Skeletal muscle cell (primary cell): ENCODE data around the gene VAV3.
A peak's percentile ranks its signal among the peaks of the same experiment; 100 is the strongest.
"Not testable (repeated sequence)": the region's sequence is repeated elsewhere in the genome, so short reads cannot be mapped to it uniquely, and the experiment has no call there.

Source experiments
- DNase-seq: peaks from one replicate; pipeline ENCODE4 v3.0.0-alpha.2; 2010; ENCODE audit warnings: low read depth
- H3K4me3 ChIP-seq: 2 replicates; pipeline ENCODE4 v1.5.1; 2011; ENCODE audit warnings: low read depth, mild to moderate bottlenecking, control low read depth, low read length, moderate library complexity

Gene VAV3

GRCh38 chr1:107782217-107782845, 182.6 kb downstream of the VAV3 start:
- no peak overlapping the region for H3K4me3 ChIP-seq
- DNase-seq = peak; percentile 4

GRCh38 chr1:107781245-107781644, 183.7 kb downstream of the VAV3 start:
- H3K4me3 ChIP-seq = no peak overlapping the region
- DNase-seq = no peak

GRCh38 chr1:107777664-107778047, 187.3 kb downstream of the VAV3 start:
- no peak overlapping the region for H3K4me3 ChIP-seq
- DNase-seq = no peak

GRCh38 chr1:107776900-107777663, 187.9 kb downstream of the VAV3 start:
- no peak for DNase-seq
- no peak overlapping the region for H3K4me3 ChIP-seq

- DNase-seq = no peak
- H3K4me3 ChIP-seq = no peak overlapping the region
Measured at GRCh38 chr1:107771377-107771776, 193.6 kb downstream of the VAV3 start.

- no peak for DNase-seq
Measured at GRCh38 chr1:107767156-107767582, 197.8 kb downstream of the VAV3 start.

GRCh38 chr1:107766533-107766932, 198.4 kb downstream of the VAV3 start:
- DNase-seq = no peak

More at GRCh38 chr1:107767156-107767582, 197.8 kb downstream of the VAV3 start:
- H3K4me3 ChIP-seq = no peak overlapping the region

GRCh38 chr1:107762751-107763390, 202.1 kb downstream of the VAV3 start:
- H3K4me3 ChIP-seq = no peak overlapping the region
- DNase-seq = no peak

More at GRCh38 chr1:107766533-107766932, 198.4 kb downstream of the VAV3 start:
- no peak overlapping the region for H3K4me3 ChIP-seq

- no peak for DNase-seq
Measured at GRCh38 chr1:107760065-107760464, 204.9 kb downstream of the VAV3 start.

GRCh38 chr1:107750364-107750959, 214.5 kb downstream of the VAV3 start:
- peak; percentile 19 for DNase-seq
- no peak overlapping the region for H3K4me3 ChIP-seq

More at GRCh38 chr1:107760065-107760464, 204.9 kb downstream of the VAV3 start:
- no peak overlapping the region for H3K4me3 ChIP-seq

- H3K4me3 ChIP-seq = no peak overlapping the region
- DNase-seq = no peak
Measured at GRCh38 chr1:107748531-107748930, 216.4 kb downstream of the VAV3 start.

- DNase-seq = no peak
- no peak overlapping the region for H3K4me3 ChIP-seq
Measured at GRCh38 chr1:107741242-107741641, 223.7 kb downstream of the VAV3 start.

- DNase-seq = no peak
- no peak overlapping the region for H3K4me3 ChIP-seq
Measured at GRCh38 chr1:107740579-107740978, 224.4 kb downstream of the VAV3 start.

- H3K4me3 ChIP-seq = no peak overlapping the region
Measured at GRCh38 chr1:107739651-107740050, 225.3 kb downstream of the VAV3 start.

GRCh38 chr1:107739201-107739600, 225.8 kb downstream of the VAV3 start:
- no peak overlapping the region for H3K4me3 ChIP-seq
- DNase-seq = no peak

More at GRCh38 chr1:107739651-107740050, 225.3 kb downstream of the VAV3 start:
- DNase-seq = no peak

GRCh38 chr1:107733401-107733800, 231.6 kb downstream of the VAV3 start:
- DNase-seq, H3K4me3 ChIP-seq: not testable (repeated sequence)

- no peak for DNase-seq
- H3K4me3 ChIP-seq = no peak overlapping the region
Measured at GRCh38 chr1:107727866-107728265, 237.1 kb downstream of the VAV3 start.

GRCh38 chr1:107726860-107727259, 238.1 kb downstream of the VAV3 start:
- no peak for DNase-seq
- no peak overlapping the region for H3K4me3 ChIP-seq

GRCh38 chr1:107724648-107725047, 240.3 kb downstream of the VAV3 start:
- no peak for DNase-seq
- H3K4me3 ChIP-seq = no peak overlapping the region

GRCh38 chr1:107720210-107720609, 244.8 kb downstream of the VAV3 start:
- DNase-seq, H3K4me3 ChIP-seq: not testable (repeated sequence)
